ENCODE results near the gene TTC34.
"Not testable (repeated sequence)": the region's sequence is repeated elsewhere in the genome, so short reads cannot be mapped to it uniquely, and the experiment has no call there.

Gene TTC34

GRCh38 chr1:2800664-2801045, 838 bp downstream of the TTC34 start:
- Mint-ChIP-seq H3K9me3 (peaks cover 6% of the 10 kb centered on the region), H3K27ac (no peak overlapping the region), H3K4me3 (no peak overlapping the region), H3K4me1 (ENCODE audit: low read depth) (peaks cover 3% of the 10 kb centered on the region), H3K27me3 (peaks cover 20% of the 10 kb centered on the region), H3K36me3 (ENCODE audit: low read depth) (no peaks in the 10 kb centered on the region)
- no peak for DNase-seq

- H3K36me3 Mint-ChIP-seq (ENCODE audit: low read depth), result no peaks in the 10 kb centered on the region
- DNase-seq, result no peak
- no peak overlapping the region for H3K27ac Mint-ChIP-seq
- H3K9me3 Mint-ChIP-seq, result peaks cover 9% of the 10 kb centered on the region
- H3K4me3 Mint-ChIP-seq, result no peak overlapping the region
- H3K27me3 Mint-ChIP-seq, result peaks cover 20% of the 10 kb centered on the region
- peaks cover 3% of the 10 kb centered on the region for H3K4me1 Mint-ChIP-seq (ENCODE audit: low read depth)
Measured at GRCh38 chr1:2799811-2800663, 1.5 kb downstream of the TTC34 start.

GRCh38 chr1:2798958-2799357, 2.5 kb downstream of the TTC34 start:
- H3K27me3 Mint-ChIP-seq, result peaks cover 22% of the 10 kb centered on the region
- DNase-seq; H3K4me3 Mint-ChIP-seq; H3K27ac Mint-ChIP-seq; H3K4me1 Mint-ChIP-seq (ENCODE audit: low read depth); H3K36me3 Mint-ChIP-seq (ENCODE audit: low read depth): not testable (repeated sequence)
- H3K9me3 Mint-ChIP-seq, result peaks cover 12% of the 10 kb centered on the region

- H3K36me3 Mint-ChIP-seq (ENCODE audit: low read depth), result no peaks in the 10 kb centered on the region
- peaks cover 3% of the 10 kb centered on the region for H3K4me1 Mint-ChIP-seq (ENCODE audit: low read depth)
- peaks cover 33% of the 10 kb centered on the region for H3K27me3 Mint-ChIP-seq
- no peak for DNase-seq
- H3K9me3 Mint-ChIP-seq, result peaks cover 22% of the 10 kb centered on the region
- H3K4me3 Mint-ChIP-seq, result no peak overlapping the region
- no peak overlapping the region for H3K27ac Mint-ChIP-seq
Measured at GRCh38 chr1:2797741-2798016, 3.8 kb downstream of the TTC34 start.

- H3K27me3 Mint-ChIP-seq, result peaks cover 39% of the 10 kb centered on the region
- peaks cover 3% of the 10 kb centered on the region for H3K4me1 Mint-ChIP-seq (ENCODE audit: low read depth)
- peaks cover 2% of the 10 kb centered on the region for H3K36me3 Mint-ChIP-seq (ENCODE audit: low read depth)
- no peak overlapping the region for H3K27ac Mint-ChIP-seq
- H3K9me3 Mint-ChIP-seq, result peaks cover 28% of the 10 kb centered on the region
- H3K4me3 Mint-ChIP-seq, result no peak overlapping the region
- no peak for DNase-seq
Measured at GRCh38 chr1:2796890-2797740, 4.4 kb downstream of the TTC34 start.

GRCh38 chr1:2795926-2796325, 5.6 kb downstream of the TTC34 start:
- H3K4me3 Mint-ChIP-seq, result no peak overlapping the region
- peaks cover 2% of the 10 kb centered on the region for H3K36me3 Mint-ChIP-seq (ENCODE audit: low read depth)
- peaks cover 31% of the 10 kb centered on the region for H3K9me3 Mint-ChIP-seq
- H3K4me1 Mint-ChIP-seq (ENCODE audit: low read depth), result no peaks in the 10 kb centered on the region
- no peak for DNase-seq
- H3K27me3 Mint-ChIP-seq, result peaks cover 46% of the 10 kb centered on the region
- H3K27ac Mint-ChIP-seq, result no peak overlapping the region

- H3K36me3 Mint-ChIP-seq (ENCODE audit: low read depth), result peaks cover 2% of the 10 kb centered on the region
- no peak overlapping the region for H3K4me3 Mint-ChIP-seq
- DNase-seq, result no peak
Measured at GRCh38 chr1:2791027-2791760, 10.3 kb downstream of the TTC34 start.

GRCh38 chr1:2789986-2790581, 11.4 kb downstream of the TTC34 start:
- Mint-ChIP-seq H3K36me3 (ENCODE audit: low read depth) (peaks cover 2% of the 10 kb centered on the region), H3K9me3 (peaks cover 22% of the 10 kb centered on the region), H3K27me3 (peaks cover 60% of the 10 kb centered on the region), H3K4me1 (ENCODE audit: low read depth) (peaks cover 5% of the 10 kb centered on the region), H3K4me3 (no peak overlapping the region), H3K27ac (no peak overlapping the region)
- no peak for DNase-seq

More at GRCh38 chr1:2791027-2791760, 10.3 kb downstream of the TTC34 start:
- no peak overlapping the region for H3K27ac Mint-ChIP-seq
- H3K27me3 Mint-ChIP-seq, result peaks cover 62% of the 10 kb centered on the region
- H3K4me1 Mint-ChIP-seq (ENCODE audit: low read depth), result peaks cover 5% of the 10 kb centered on the region
- H3K9me3 Mint-ChIP-seq, result peaks cover 30% of the 10 kb centered on the region

- Mint-ChIP-seq H3K27me3 (peaks cover 58% of the 10 kb centered on the region), H3K27ac (no peak overlapping the region), H3K9me3 (peaks cover 19% of the 10 kb centered on the region), H3K4me1 (ENCODE audit: low read depth) (peaks cover 5% of the 10 kb centered on the region), H3K4me3 (no peak overlapping the region), H3K36me3 (ENCODE audit: low read depth) (peaks cover 2% of the 10 kb centered on the region)
- DNase-seq, result no peak
Measured at GRCh38 chr1:2789164-2789985, 12.1 kb downstream of the TTC34 start.

GRCh38 chr1:2788506-2789163, 12.9 kb downstream of the TTC34 start:
- H3K36me3 Mint-ChIP-seq (ENCODE audit: low read depth), result peaks cover 2% of the 10 kb centered on the region
- DNase-seq, result peak; percentile 11
- no peak overlapping the region for H3K27ac Mint-ChIP-seq
- no peak overlapping the region for H3K4me3 Mint-ChIP-seq
- peaks cover 16% of the 10 kb centered on the region for H3K9me3 Mint-ChIP-seq
- H3K27me3 Mint-ChIP-seq, result peaks cover 57% of the 10 kb centered on the region
- H3K4me1 Mint-ChIP-seq (ENCODE audit: low read depth), result peaks cover 5% of the 10 kb centered on the region

- H3K27ac Mint-ChIP-seq, result no peak overlapping the region
- no peak overlapping the region for H3K4me3 Mint-ChIP-seq
- peaks cover 5% of the 10 kb centered on the region for H3K4me1 Mint-ChIP-seq (ENCODE audit: low read depth)
- H3K9me3 Mint-ChIP-seq, result peaks cover 11% of the 10 kb centered on the region
- peaks cover 44% of the 10 kb centered on the region for H3K27me3 Mint-ChIP-seq
- peaks cover 1% of the 10 kb centered on the region for H3K36me3 Mint-ChIP-seq (ENCODE audit: low read depth)
- DNase-seq, result peak; percentile 23
Measured at GRCh38 chr1:2787163-2787911, 14.2 kb downstream of the TTC34 start.

- H3K27me3 Mint-ChIP-seq, result peaks cover 41% of the 10 kb centered on the region
- H3K4me1 Mint-ChIP-seq (ENCODE audit: low read depth), result peaks cover 5% of the 10 kb centered on the region
- DNase-seq, result peak; percentile 84
- no peak overlapping the region for H3K4me3 Mint-ChIP-seq
- H3K36me3 Mint-ChIP-seq (ENCODE audit: low read depth), result peaks cover 4% of the 10 kb centered on the region
- H3K9me3 Mint-ChIP-seq, result peaks cover 13% of the 10 kb centered on the region
- H3K27ac Mint-ChIP-seq, result no peak overlapping the region
Measured at GRCh38 chr1:2786329-2787162, 14.9 kb downstream of the TTC34 start.
